ENCODE results near the gene HIF3A. TPM values are rescaled to one million over a fixed set of nuclear protein-coding genes. Genes with fewer than 3 reads are reported as not detected.

The HIF3A gene
- total RNA-seq, 1 experiment from 2014 or later, result 31.9 TPM

- Histone ChIP-seq H3K4me2 (ENCODE audit: insufficient read depth, insufficient read length, low read length) (no peak overlapping the region), H3K14ac (ENCODE audit: insufficient read depth, low read length) (no peak overlapping the region), H4K91ac (ENCODE audit: insufficient read length, low read depth, low read length) (no peak overlapping the region), H4K5ac (ENCODE audit: insufficient read length, low read depth, low read length) (no peak overlapping the region), H2AFZ (ENCODE audit: low read length) (no peak overlapping the region), H3K79me2 (ENCODE audit: insufficient read depth, low read length) (no peaks in the 10 kb centered on the region), H3K4ac (ENCODE audit: low read depth, low read length) (no peak overlapping the region), H3K79me1 (ENCODE audit: insufficient read depth, low read depth, low read length, poor library complexity, severe bottlenecking) (no peaks in the 10 kb centered on the region), H3K23me2 (ENCODE audit: insufficient read length, low read depth, low read length, poor library complexity, severe bottlenecking) (no peaks in the 10 kb centered on the region), H3T11ph (ENCODE audit: low read length) (no peak overlapping the region), H3K27me3 (ENCODE audit: insufficient read depth, low read length) (no peaks in the 10 kb centered on the region), H3K4me1 (ENCODE audit: insufficient read depth, low read length) (no peaks in the 10 kb centered on the region; the same call in 1 of the 2 replicates), H3K9me3 (ENCODE audit: control insufficient read depth, low read depth, low read length) (no peaks in the 10 kb centered on the region), H2BK15ac (ENCODE audit: low read depth, low read length) (no peak overlapping the region), H4K8ac (replicated peaks; ENCODE audit: insufficient read length, low read depth, low read length) (no peak overlapping the region), H2AK5ac (ENCODE audit: insufficient read length, low read length) (no peak overlapping the region), H3K27ac (ENCODE audit: insufficient read length, low read depth, low read length) (no peak overlapping the region), H2BK12ac (ENCODE audit: insufficient read length, low read depth, low read length) (no peak overlapping the region), H3K9ac (ENCODE audit: extremely low read depth, insufficient read length, low read length) (no peak overlapping the region), H3K56ac (ENCODE audit: insufficient read length, low read depth, low read length) (no peak overlapping the region), H3K23ac (ENCODE audit: insufficient read length, low read depth, low read length) (no peak overlapping the region), H2BK20ac (ENCODE audit: low read depth, low read length, poor library complexity, severe bottlenecking) (no peak overlapping the region), H2BK120ac (ENCODE audit: low read depth, low read length, poor library complexity, severe bottlenecking) (no peak overlapping the region), H4K20me1 (ENCODE audit: control insufficient read depth, insufficient read depth, insufficient read length) (no peaks in the 10 kb centered on the region), H2BK5ac (ENCODE audit: insufficient read length, low read length) (no peak overlapping the region), H3K18ac (ENCODE audit: insufficient read length, low read depth, low read length) (no peak overlapping the region)
- peak; percentile 83 for DNase-seq
- peak; percentile 90 for TF ChIP-seq CTCF (conservative IDR thresholded peaks at IDR 0.05)
- Mint-ChIP-seq H3K4me3 (no peak overlapping the region), H3K27me3 (ENCODE audit: low read depth) (peaks cover 5% of the 10 kb centered on the region), H3K36me3 (ENCODE audit: insufficient read depth in 1 of 3, low read depth in 3 of 3) (no peaks in the 10 kb centered on the region), H3K4me1 (peaks cover 10 to 16% of the 10 kb centered on the region in 2 experiments), H3K9me3 (no peaks in the 10 kb centered on the region), H3K27ac (no peak overlapping the region)
- WGBS (ENCODE audit: extremely low coverage, insufficient read length, low lambda C conversion rate), result no CpG with 5 or more reads among the region's 10 CpGs
These were observed 31.5 kb upstream of the HIF3A start for GRCh38 chr19:46265217-46265828.

Data from H9 (cell line).